ENCODE measurements around the gene POLA1. TPM values are rescaled to one million over a fixed set of nuclear protein-coding genes. Genes with fewer than 3 reads are reported as not detected.

The POLA1 gene
- total and polyA plus RNA-seq, 12 donors: 2.2 to 11.0 (median 5.9) TPM

DNA sequence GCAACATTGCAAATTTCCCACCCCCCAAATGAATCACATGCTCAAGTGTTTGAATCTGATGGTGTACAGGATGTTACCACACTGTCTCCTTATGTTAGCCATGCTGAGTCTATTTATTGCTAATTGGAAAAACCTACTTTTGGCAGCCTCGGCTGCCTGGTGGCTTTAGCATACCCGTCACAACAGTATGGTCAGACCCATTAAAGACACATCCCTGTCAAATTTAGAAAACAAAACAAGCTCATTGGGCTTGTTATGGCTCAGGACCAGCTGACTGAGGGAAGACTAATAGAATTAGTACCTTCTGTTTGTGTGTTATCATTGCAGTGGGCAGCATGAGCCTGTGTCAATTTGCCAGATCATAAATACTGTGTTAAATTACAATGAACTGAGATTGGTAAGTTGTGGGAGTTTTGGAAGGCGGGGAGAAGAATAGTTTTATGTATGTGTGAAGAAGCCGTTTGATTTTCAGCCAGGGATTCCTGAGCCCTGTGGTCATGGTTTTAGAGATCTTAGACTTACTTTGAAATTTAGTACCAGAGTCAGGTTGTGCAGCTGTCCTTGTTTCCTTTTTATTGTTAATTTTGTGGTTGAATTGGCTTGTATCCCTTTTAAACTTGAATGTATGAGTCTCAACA is 66.8 kb downstream of the POLA1 start:
- no peak for DNase-seq
- H3K4me3 ChIP-seq: no peak overlapping the region
- no peak overlapping the region for H3K27ac ChIP-seq
- no peaks in the 10 kb centered on the region for H3K27me3 ChIP-seq
- no peaks in the 10 kb centered on the region for H3K4me1 ChIP-seq (replicated peaks in 1 of 2)
- TF ChIP-seq, protein P1, sequence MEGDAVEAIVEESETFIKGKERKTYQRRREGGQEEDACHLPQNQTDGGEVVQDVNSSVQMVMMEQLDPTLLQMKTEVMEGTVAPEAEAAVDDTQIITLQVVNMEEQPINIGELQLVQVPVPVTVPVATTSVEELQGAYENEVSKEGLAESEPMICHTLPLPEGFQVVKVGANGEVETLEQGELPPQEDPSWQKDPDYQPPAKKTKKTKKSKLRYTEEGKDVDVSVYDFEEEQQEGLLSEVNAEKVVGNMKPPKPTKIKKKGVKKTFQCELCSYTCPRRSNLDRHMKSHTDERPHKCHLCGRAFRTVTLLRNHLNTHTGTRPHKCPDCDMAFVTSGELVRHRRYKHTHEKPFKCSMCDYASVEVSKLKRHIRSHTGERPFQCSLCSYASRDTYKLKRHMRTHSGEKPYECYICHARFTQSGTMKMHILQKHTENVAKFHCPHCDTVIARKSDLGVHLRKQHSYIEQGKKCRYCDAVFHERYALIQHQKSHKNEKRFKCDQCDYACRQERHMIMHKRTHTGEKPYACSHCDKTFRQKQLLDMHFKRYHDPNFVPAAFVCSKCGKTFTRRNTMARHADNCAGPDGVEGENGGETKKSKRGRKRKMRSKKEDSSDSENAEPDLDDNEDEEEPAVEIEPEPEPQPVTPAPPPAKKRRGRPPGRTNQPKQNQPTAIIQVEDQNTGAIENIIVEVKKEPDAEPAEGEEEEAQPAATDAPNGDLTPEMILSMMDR (IDR thresholded peaks at IDR 0.05): no peak
- no peak for TF ChIP-seq POLR2A (IDR thresholded peaks at IDR 0.05)
- WGBS, 4 donors: 68 to 90% (median 79%) methylated on average over 4 of the region's 4 CpGs
- H3K9me3 ChIP-seq (replicated peaks in 1 of 3): no peaks in the 10 kb centered on the region
- no peaks in the 10 kb centered on the region for H3K36me3 ChIP-seq (replicated peaks in 1 of 2)
- intact Hi-C loops (cut with DNase I): no loop called here

DNA sequence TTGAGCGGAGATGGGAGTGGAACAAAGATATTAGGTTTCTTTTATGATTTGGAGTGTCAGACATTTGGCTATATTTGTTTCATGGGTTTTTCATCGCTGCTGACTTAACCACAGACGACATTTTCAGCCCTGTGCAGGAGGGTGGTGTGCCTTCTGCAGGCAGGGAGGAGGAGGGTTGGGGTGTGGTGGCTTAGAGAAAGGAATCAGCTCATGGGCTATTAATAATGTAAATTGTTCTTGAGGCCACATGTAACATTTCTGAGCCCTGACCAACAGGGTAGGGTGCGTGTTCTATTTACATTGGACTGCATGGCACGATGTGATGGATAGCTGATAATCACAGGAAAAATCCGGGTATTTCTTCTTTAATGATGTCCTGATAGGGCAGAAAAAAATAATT is 67.6 kb downstream of the POLA1 start:
- Histone ChIP-seq H3K4me3 (no peak overlapping the region), H3K27ac (no peak overlapping the region), H3K4me1 (replicated peaks in 1 of 2) (no peaks in the 10 kb centered on the region), H3K9me3 (replicated peaks in 1 of 3) (no peaks in the 10 kb centered on the region), H3K27me3 (no peaks in the 10 kb centered on the region), H3K36me3 (replicated peaks in 1 of 2) (no peaks in the 10 kb centered on the region)
- intact Hi-C loops (cut with DNase I): no loop called here
- DNase-seq: no peak
- no peak for TF ChIP-seq POLR2A (IDR thresholded peaks at IDR 0.05)
- TF ChIP-seq, protein P1 (IDR thresholded peaks at IDR 0.05): no peak
- 73 to 96% (median 86%) methylated on average over 6 of the region's 6 CpGs for WGBS, 4 donors

DNA sequence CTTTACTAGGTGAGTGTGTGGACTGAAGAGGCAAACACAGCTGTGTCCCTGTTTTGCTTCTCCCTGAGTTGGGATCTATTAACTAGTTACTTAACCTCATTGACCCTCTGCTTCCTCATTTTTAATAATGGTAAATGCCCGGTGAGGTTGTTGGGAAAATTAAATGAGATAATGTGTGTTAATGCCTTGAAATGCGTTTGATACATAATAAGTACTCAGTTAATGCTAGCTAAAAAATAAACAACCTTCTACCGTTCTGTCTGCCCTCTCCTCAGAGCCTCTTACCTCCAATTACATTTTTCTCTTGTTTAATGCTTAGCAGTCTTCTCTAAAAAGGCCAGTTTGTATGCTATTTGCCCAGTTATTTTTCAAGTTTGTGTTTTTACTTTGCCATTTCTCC is 70.3 kb downstream of the POLA1 start:
- Histone ChIP-seq H3K27me3 (no peaks in the 10 kb centered on the region), H3K36me3 (replicated peaks in 1 of 2) (no peaks in the 10 kb centered on the region), H3K4me3 (no peak overlapping the region), H3K27ac (no peak overlapping the region), H3K9me3 (replicated peaks in 1 of 3) (no peaks in the 10 kb centered on the region), H3K4me1 (replicated peaks in 1 of 2) (no peaks in the 10 kb centered on the region)
- intact Hi-C loops (cut with DNase I): no loop called here
- no peak for DNase-seq
- 66 to 88% (median 77%) methylated on average over 3 of the region's 3 CpGs for WGBS, 4 donors
- TF ChIP-seq POLR2A (IDR thresholded peaks at IDR 0.05): no peak
- TF ChIP-seq, protein P1 (IDR thresholded peaks at IDR 0.05): no peak

DNA sequence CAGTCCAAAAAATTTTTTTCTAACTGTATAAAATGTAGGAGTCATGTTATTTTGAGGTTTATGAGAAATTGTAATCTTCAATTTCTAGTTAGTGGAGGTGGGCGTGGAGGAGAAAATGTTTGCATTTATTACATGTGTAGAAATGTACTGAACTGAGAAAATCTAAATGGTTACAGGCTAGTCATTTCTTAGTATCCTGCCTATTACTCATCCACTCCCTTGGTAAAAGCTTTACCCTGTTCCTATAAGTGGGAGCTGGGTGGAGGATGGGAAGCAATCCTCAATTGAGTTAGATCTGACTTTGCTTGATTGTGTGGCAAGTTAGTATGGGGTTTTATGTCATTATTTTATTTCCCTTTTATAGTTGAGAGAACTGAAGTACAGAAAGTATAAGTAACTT is 73.8 kb downstream of the POLA1 start:
- intact Hi-C loops (cut with DNase I): no loop called here
- TF ChIP-seq POLR2A (IDR thresholded peaks at IDR 0.05): no peak
- TF ChIP-seq, protein P1 (IDR thresholded peaks at IDR 0.05): no peak
- Histone ChIP-seq H3K27me3 (no peaks in the 10 kb centered on the region), H3K4me1 (replicated peaks in 1 of 2) (no peaks in the 10 kb centered on the region), H3K36me3 (replicated peaks in 1 of 2) (no peaks in the 10 kb centered on the region), H3K27ac (no peak overlapping the region), H3K4me3 (no peak overlapping the region), H3K9me3 (replicated peaks in 1 of 3) (no peaks in the 10 kb centered on the region)
- WGBS, 4 donors: 69 to 100% (median 91%) methylated on average over 1 of the region's 1 CpG
- DNase-seq: no peak

Data from adrenal gland (tissue), 12 donors.